BJ (cell line): Measurements from ENCODE around the gene MEX3A. TPM values are rescaled to one million over a fixed set of nuclear protein-coding genes. Genes with fewer than 3 reads are reported as not detected.

Experiments used
- CTCF ChIA-PET: fragments of 350-600 bp; formaldehyde crosslinking; extraction: SDS; loops from one replicate; lab custom pipeline; 2021; ENCODE audit warnings: antibody characterized with exemption, inconsistent platforms; lab: Yijun Ruan, JAX
- POLR2A ChIA-PET: fragments of 300-600 bp; sonication (Branson Sonifier 250); formaldehyde crosslinking; extraction: SDS; loops from one replicate; lab custom pipeline; 2021; ENCODE audit warnings: antibody characterized with exemption; lab: Charles Lee
- DNase-seq: peaks from one replicate; pipeline ENCODE4 v3.0.0-alpha.2; 2011; ENCODE audit warnings: low read depth
- H3K27me3 ChIP-seq: 2 replicates; pipeline ENCODE4 v1.6.0; 2011; ENCODE audit warnings: low read length; ENCODE audit not compliant: control insufficient read depth, insufficient read depth
- H3K36me3 ChIP-seq: 2 replicates; pipeline ENCODE4 v1.5.1; 2011; ENCODE audit warnings: low read length; ENCODE audit not compliant: control insufficient read depth, insufficient read depth
- H3K4me3 ChIP-seq: 2 replicates; pipeline ENCODE4 v1.5.1; 2011; ENCODE audit warnings: low read depth, mild to moderate bottlenecking, control low read depth, low read length
- polyA plus RNA-seq: library from polyadenylated mRNA; depleted of rRNA; stranded (reverse); fragments of >200 nt; gene quantifications from 2 replicates; pipeline ENCODE4 v1.2.3, GENCODE V29; 2011
- TF ChIP-seq, protein P1 (sequence below): IDR thresholded peaks from 2 replicates; pipeline ENCODE4 v1.5.1; 2011; ENCODE audit warnings: low read depth, mild to moderate bottlenecking, control low read depth, inconsistent platforms, low read length, moderate library complexity; ENCODE audit not compliant: insufficient read depth

MEX3A gene
- polyA plus RNA-seq, 1 experiment = 1.9 TPM

DNA sequence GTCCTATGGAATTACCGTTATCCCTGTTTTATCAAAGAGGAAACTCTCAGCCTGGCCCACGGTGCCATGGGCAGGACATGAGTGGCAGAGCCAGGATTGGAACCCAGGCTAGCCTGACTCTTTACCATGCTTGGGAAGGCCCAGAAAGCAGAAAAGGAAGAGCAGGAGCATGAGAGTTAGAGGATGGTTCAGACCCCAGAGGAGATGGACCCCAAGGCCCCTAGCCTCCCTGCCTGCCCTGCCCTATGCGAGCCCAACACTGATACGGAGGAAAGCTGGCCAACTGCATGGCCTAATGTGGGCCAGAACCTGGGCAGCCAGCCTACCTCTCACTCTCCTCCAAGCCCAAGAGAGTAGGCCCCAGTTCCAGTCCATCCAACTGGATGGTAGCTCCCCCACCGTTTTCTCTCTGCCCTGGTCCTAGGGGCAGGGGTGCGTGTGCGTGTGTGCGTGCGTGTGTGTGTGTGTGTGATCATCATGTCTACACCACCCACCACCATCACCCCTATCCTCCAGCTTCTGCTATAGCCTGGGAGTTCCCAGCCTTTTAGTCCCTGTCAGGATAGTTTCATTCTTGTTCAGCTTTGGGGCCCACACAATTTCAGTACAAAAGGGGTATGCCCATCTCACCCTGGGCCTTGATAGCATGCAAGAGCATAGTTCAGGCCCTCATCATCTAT, 15.4 kb upstream of the MEX3A start:
- TF ChIP-seq, protein P1, sequence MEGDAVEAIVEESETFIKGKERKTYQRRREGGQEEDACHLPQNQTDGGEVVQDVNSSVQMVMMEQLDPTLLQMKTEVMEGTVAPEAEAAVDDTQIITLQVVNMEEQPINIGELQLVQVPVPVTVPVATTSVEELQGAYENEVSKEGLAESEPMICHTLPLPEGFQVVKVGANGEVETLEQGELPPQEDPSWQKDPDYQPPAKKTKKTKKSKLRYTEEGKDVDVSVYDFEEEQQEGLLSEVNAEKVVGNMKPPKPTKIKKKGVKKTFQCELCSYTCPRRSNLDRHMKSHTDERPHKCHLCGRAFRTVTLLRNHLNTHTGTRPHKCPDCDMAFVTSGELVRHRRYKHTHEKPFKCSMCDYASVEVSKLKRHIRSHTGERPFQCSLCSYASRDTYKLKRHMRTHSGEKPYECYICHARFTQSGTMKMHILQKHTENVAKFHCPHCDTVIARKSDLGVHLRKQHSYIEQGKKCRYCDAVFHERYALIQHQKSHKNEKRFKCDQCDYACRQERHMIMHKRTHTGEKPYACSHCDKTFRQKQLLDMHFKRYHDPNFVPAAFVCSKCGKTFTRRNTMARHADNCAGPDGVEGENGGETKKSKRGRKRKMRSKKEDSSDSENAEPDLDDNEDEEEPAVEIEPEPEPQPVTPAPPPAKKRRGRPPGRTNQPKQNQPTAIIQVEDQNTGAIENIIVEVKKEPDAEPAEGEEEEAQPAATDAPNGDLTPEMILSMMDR = no peak
- CTCF ChIA-PET = interaction anchor here (0.9 to 27.9 kb wide), 13 partner anchors 8 to 149 kb away, joined by 3 to 983 read pairs (median 9); partner anchors contain the start of genes LMNA, PAQR6 and PMF1
- Histone ChIP-seq H3K4me3 (no peak overlapping the region), H3K36me3 (no peaks in the 10 kb centered on the region; the same call in 1 of the 2 replicates), H3K27me3 (no peaks in the 10 kb centered on the region)
- no peak for DNase-seq
- POLR2A ChIA-PET = no interaction called here

DNA sequence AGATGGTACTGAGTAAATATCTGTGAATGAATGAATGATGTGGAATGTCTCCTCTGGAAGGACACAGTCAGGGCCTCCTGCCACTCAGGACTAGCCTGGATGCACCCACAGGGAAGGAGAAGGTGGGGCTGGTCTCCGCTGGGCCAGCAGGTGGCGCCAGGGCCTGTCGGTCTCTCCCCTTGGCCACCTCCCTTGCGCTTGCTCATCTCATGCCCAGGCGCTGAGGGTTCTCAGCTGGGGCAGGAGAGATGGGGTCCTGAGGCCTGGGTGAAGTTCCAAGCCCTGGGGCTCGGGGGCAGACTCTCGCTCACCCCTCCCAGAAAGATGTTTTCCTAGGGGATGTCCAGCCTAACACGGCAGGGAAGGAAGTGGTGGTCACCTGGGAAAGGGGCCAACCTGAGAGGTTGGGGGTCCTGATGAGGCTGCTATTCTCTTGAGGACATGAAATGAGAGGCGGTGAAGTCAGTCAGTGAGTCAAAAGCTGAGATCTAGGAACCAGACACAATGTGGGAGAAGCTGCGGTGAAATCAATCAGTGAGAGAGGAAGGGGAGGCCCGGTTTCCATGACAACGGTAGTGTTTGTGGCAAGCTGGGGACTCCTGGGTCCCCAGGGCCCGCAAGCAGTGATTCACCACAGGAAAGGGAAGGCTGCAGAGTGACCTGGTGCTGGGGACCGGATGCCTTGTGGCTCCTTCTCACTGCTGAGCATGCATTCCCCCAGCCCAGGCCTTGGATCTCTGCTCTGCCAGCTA, 14.6 kb upstream of the MEX3A start:
- TF ChIP-seq, protein P1 = peak; percentile 99
- ChIA-PET CTCF (interaction anchor here (0.6 to 27.9 kb wide), 26 partner anchors 8 to 261 kb away, joined by 3 to 983 read pairs (median 4); partner anchors contain the start of genes LMNA, PAQR6, PMF1 and SLC25A44), POLR2A (no interaction called here)
- Histone ChIP-seq H3K4me3 (no peak overlapping the region), H3K27me3 (no peaks in the 10 kb centered on the region), H3K36me3 (no peaks in the 10 kb centered on the region; the same call in 1 of the 2 replicates)
- DNase-seq = no peak

DNA sequence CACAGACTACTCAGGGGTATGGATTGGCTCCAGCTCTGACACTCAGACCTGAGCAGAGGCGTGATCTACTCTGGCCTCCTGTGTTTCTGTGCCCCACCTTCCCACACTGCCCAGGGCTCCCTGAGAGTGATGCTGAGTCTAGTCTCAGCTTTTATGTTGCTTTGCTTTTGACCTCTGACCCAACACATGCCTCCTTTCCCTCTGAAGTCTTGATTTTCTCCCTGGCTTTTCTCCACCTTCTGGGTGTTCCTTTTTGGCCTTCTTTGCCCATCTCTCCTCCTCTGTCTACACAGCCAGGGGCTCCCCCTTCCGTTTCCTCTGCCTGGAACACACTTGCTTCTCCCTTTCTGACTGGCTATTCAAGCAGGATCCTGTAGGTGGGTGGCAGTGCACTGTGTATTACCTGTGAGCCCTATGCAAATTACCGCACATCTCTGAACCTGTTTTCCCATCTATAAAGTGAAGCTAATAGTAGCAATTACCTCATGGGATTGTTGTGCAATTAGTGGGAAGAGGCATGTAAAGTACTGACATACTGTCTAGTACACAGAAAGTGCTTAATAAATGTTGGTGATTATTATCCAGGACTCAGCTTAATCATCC, 13.7 kb upstream of the MEX3A start:
- CTCF ChIA-PET = interaction anchor here (0.5 to 27.9 kb wide), 20 partner anchors 8 to 247 kb away, joined by 3 to 983 read pairs (median 5); partner anchors contain the start of genes LMNA, PAQR6 and SLC25A44
- TF ChIP-seq, protein P1 = no peak
- H3K36me3 ChIP-seq = no peaks in the 10 kb centered on the region; the same call in 1 of the 2 replicates
- H3K27me3 ChIP-seq = no peaks in the 10 kb centered on the region
- POLR2A ChIA-PET = no interaction called here
- no peak overlapping the region for H3K4me3 ChIP-seq
- DNase-seq = no peak

DNA sequence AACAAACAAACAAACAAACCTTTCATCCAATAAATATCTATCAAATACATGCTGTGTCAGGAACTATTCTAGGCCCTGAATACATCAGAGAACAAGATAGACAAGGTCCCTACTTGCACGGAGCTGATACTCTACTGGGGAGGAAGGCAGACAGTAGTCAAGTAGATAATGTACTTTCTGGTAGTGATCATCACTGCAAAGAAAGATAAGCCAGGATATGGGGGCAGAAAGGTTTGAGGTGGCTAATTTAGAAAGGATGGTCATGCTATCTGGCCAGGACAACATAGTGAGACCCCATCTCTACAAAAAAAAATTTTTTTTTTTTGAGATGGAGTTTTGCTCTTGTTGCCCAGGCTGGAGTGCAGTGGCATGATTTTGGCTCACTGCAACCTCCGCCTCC, 9.3 kb upstream of the MEX3A start:
- POLR2A ChIA-PET = no interaction called here
- Histone ChIP-seq H3K36me3 (no peaks in the 10 kb centered on the region; the same call in 1 of the 2 replicates), H3K27me3 (no peaks in the 10 kb centered on the region), H3K4me3 (no peak overlapping the region)
- CTCF ChIA-PET = interaction anchor here (0.7 to 27.9 kb wide), 14 partner anchors 8 to 268 kb away, joined by 3 to 983 read pairs (median 6); partner anchors contain the start of gene LMNA
- TF ChIP-seq, protein P1 = no peak
- DNase-seq = no peak

DNA sequence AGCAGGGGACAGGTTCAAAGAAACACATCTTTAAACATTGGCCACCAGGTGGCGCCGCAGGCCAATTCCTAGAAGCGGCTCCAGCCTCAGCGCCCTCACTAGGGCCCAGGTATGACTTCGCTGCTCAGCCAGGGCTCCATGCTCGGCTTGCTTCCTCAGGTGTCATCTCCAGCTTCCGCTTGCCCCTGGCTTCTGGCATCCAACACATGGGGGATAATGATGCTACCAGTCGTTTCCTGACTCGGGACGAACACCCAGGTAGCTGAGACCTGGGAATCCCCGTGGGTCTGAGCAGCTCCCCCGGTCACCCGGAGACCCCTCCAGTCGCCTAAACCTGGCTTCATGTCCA, 8.5 kb upstream of the MEX3A start:
- POLR2A ChIA-PET = no interaction called here

More for the DNA sequence above, 8.5 kb upstream of the MEX3A start:
- Histone ChIP-seq H3K4me3 (no peak overlapping the region), H3K27me3 (no peaks in the 10 kb centered on the region), H3K36me3 (no peaks in the 10 kb centered on the region; the same call in 1 of the 2 replicates)
- TF ChIP-seq, protein P1 = peak; percentile 72
- CTCF ChIA-PET = interaction anchor here (0.6 to 27.9 kb wide), 16 partner anchors 9 to 268 kb away, joined by 3 to 983 read pairs (median 6); partner anchors contain the start of gene LMNA
- no peak for DNase-seq
